Adrenal gland (tissue), 12 donors: Measurements from ENCODE around the gene GRIN3A. TPM values are rescaled to one million over a fixed set of nuclear protein-coding genes. Genes with fewer than 3 reads are reported as not detected.
"Not testable (repeated sequence)": the region's sequence is repeated elsewhere in the genome, so short reads cannot be mapped to it uniquely, and the experiment has no call there.

Source experiments
- DNase-seq, 7 donors: peaks; one replicate each; pipeline ENCODE4 v3.0.0-alpha.2; 2019 to 2020
- H3K27ac ChIP-seq, 5 donors: fragments of 200-600 bp; sonication (generic) in 4 of 5; 1 replicate in 3 of 5; 2 replicates in 2 of 5; pipeline versions ENCODE4 v1.5.1 to v1.8.0; 2016 to 2020; ENCODE audit warnings: mild to moderate bottlenecking in 1 of 5
- H3K27me3 ChIP-seq: fragments of 200-600 bp; 2 replicates; pipeline ENCODE4 v1.8.0; 2021
- H3K36me3 ChIP-seq, 2 donors: fragments of 200-600 bp; replicated peaks in 1 of 2; 1 replicate in 1 of 2; 2 replicates in 1 of 2; pipeline versions ENCODE4 v1.5.1 to v1.8.0; 2018 to 2022
- H3K4me1 ChIP-seq, 2 donors: fragments of 200-600 bp; replicated peaks in 1 of 2; 1 replicate in 1 of 2; 2 replicates in 1 of 2; pipeline versions ENCODE4 v1.5.1 to v1.8.0; 2018 to 2021
- H3K4me3 ChIP-seq, 4 donors: fragments of 200-600 bp; sonication (generic) in 3 of 4; one replicate each; pipeline ENCODE4 v1.5.1; 2016 to 2018
- H3K9me3 ChIP-seq, 3 donors: fragments of 200-600 bp; sonication (generic) in 1 of 3; replicated peaks in 1 of 3; 1 replicate in 2 of 3; 2 replicates in 1 of 3; pipeline versions ENCODE4 v1.5.1 to v1.8.0; 2016 to 2021
- POLR2A ChIP-seq, 2 donors: fragments of 450-650 bp; IDR thresholded peaks; one replicate each; pipeline ENCODE4 v1.6.1; 2017; ENCODE audit warnings: antibody characterized with exemption in 2 of 2, mild to moderate bottlenecking in 2 of 2, moderate library complexity in 1 of 2
- WGBS, 4 donors: extraction: QIAGEN DNeasy Blood & Tissue Kit in 2 of 4; methylation state at CpG; one replicate each; pipeline versions ENCODE4 v1.1.5 to v1.1.7; 2013 to 2017; 5-methylcytosine and 5-hydroxymethylcytosine counted together
- intact Hi-C, 2 donors: fragments of 100-400 bp; cut with DNase I; formaldehyde crosslinking; loops; one replicate each; pipeline versions ENCODE4 v1.14.1 to v1.15.0; 2022 to 2023
- polyA plus RNA-seq, 3 donors: library from polyadenylated mRNA; stranded (reverse); fragments of 200-250 nt in 2 of 3; fragments of 350-450 nt in 1 of 3; fragmentation: Illumina TruSeq in 1 of 3; extraction: RNeasy Lipid Tissue Mini Kit (QIAGEN cat#74804) in 1 of 3; gene quantifications; one replicate each; pipeline ENCODE4 v1.2.3, GENCODE V29; 2013 to 2014
- total RNA-seq, 9 donors: library from RNA; depleted of rRNA in 4 of 9; stranded (reverse); fragments of >200 nt in 4 of 9; fragments of 120-200 nt in 1 of 9; fragmentation: NEBNext Ultra II Directional in 1 of 9; extraction: Animal tissue kit (Norgen Biotek cat#: 25700) in 1 of 9; gene quantifications; one replicate each; pipeline versions ENCODE4 v1.1.0 to v1.2.4, GENCODE V29; 2013 to 2023
- TF ChIP-seq, protein P1 (sequence below), 6 experiments: fragments of 450-650 bp in 4 of 6; fragments of 200-600 bp in 2 of 6; sonication (generic) in 1 of 6; IDR thresholded peaks; 1 replicate in 5 of 6; 2 replicates in 1 of 6; pipeline versions ENCODE4 v1.5.1 to v1.8.0; 2016 to 2021; ENCODE audit warnings: antibody characterized with exemption in 6 of 6, mild to moderate bottlenecking in 2 of 6, moderate library complexity in 1 of 6
- donor health status: healthy with polysubstance abuse.
- donor health status: Bipolar disorder and iron deficiency.
- donor health status: DM: yes; HTN: yes; CAD: no.
- donor health status: DM: no; HTN: no; CAD: no.
- donor health status: DM: no; HTN: no; CAD: no.
- donor health status: DM: yes; HTN: yes; CAD: no.

GRIN3A gene
- total and polyA plus RNA-seq, 12 donors = under 0.01 to 0.22 (median 0.11) TPM; not detected in 2

DNA sequence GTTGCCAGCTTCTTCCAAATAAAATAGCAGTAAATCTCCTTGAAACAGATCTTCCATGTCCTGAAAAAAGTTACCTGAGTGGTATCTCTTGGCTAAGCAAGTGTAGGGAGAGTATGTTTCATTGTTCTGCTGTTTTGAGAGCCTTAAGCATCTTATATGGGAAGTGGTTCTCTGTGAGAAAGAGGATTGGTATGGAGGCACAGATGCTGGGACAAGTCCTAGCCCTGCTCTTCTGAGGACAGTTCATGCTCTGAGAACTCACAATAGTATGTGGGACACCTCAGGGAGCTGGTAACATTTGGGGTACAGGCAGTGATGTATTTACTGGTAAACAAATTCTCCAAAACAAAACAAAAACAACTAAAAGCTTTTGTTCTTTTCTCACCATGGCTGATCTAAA lies 145.7 kb downstream of the GRIN3A start:
- DNase-seq = no peak
- Histone ChIP-seq H3K27ac (no peak overlapping the region), H3K9me3 (no peaks in the 10 kb centered on the region), H3K4me3 (no peak overlapping the region), H3K27me3 (no peaks in the 10 kb centered on the region), H3K4me1 (no peaks in the 10 kb centered on the region), H3K36me3 (no peaks in the 10 kb centered on the region)
- intact Hi-C loops = no loop called here
- no peak for TF ChIP-seq POLR2A (IDR thresholded peaks at IDR 0.05)
- TF ChIP-seq, protein P1, sequence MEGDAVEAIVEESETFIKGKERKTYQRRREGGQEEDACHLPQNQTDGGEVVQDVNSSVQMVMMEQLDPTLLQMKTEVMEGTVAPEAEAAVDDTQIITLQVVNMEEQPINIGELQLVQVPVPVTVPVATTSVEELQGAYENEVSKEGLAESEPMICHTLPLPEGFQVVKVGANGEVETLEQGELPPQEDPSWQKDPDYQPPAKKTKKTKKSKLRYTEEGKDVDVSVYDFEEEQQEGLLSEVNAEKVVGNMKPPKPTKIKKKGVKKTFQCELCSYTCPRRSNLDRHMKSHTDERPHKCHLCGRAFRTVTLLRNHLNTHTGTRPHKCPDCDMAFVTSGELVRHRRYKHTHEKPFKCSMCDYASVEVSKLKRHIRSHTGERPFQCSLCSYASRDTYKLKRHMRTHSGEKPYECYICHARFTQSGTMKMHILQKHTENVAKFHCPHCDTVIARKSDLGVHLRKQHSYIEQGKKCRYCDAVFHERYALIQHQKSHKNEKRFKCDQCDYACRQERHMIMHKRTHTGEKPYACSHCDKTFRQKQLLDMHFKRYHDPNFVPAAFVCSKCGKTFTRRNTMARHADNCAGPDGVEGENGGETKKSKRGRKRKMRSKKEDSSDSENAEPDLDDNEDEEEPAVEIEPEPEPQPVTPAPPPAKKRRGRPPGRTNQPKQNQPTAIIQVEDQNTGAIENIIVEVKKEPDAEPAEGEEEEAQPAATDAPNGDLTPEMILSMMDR (IDR thresholded peaks at IDR 0.05) = no peak

DNA sequence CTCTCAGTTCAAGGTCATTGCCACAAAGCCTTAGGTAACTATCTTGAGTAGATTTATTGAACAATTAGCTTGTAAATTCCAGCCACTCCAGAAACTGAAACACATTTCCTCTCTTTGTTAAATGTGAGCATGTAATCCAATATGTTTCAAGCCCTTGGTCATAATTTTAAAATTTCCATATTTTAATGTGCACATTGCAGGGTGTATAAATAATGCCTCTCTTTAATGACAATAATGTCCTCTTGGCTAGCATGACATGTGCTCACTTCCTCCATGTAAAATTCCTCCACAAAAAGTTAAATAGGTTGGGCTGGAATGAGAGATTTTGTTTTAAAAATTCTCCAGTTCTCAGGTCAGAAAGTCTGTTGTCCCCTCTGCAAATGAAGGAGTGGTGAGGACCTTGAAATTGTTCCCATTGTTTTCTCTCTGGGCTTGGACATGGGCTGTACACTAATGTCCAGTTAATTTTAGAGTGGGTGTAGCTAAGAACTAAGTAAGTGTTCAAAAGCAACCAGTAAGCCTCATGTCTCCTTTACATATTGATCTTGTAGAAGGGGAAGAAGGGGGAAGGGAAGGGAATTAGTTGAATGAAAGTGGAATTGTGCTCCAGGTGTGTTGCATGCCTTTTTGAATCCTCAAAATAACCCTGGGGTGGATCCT lies 146.5 kb downstream of the GRIN3A start:
- Histone ChIP-seq H3K27me3 (no peaks in the 10 kb centered on the region), H3K4me3 (no peak overlapping the region), H3K36me3 (no peaks in the 10 kb centered on the region), H3K27ac (no peak overlapping the region), H3K4me1 (no peaks in the 10 kb centered on the region), H3K9me3 (no peaks in the 10 kb centered on the region)
- no peak for DNase-seq
- no peak for TF ChIP-seq POLR2A (IDR thresholded peaks at IDR 0.05)
- TF ChIP-seq, protein P1 (IDR thresholded peaks at IDR 0.05) = no peak
- intact Hi-C loops = no loop called here

DNA sequence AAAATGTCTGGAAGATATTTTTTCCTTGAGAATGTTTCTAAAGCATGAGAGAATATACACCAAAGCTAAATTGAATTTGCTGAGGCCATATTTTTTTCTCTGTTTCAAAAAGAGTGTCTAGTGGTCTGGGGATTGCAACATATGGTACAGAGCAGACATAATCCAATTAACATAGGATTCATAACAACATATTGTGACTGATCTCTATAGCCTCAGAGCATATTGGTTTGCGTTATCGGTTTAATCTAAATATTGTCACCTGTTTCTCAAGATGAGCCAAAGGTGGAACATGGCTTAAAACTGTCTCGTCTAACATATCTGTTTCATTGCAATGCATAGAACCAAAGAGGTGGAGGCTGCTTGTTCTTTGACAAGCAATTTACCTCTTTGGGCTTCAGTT lies 147.5 kb downstream of the GRIN3A start:
- Histone ChIP-seq H3K4me1 (no peaks in the 10 kb centered on the region), H3K27ac (no peak overlapping the region), H3K4me3 (no peak overlapping the region), H3K9me3 (no peaks in the 10 kb centered on the region), H3K36me3 (no peaks in the 10 kb centered on the region), H3K27me3 (no peaks in the 10 kb centered on the region)
- intact Hi-C loops = no loop called here
- TF ChIP-seq POLR2A (IDR thresholded peaks at IDR 0.05) = no peak
- TF ChIP-seq, protein P1 (IDR thresholded peaks at IDR 0.05) = no peak
- WGBS, 4 donors = 72 to 88% (median 85%) methylated on average over 3 of the region's 3 CpGs
- no peak for DNase-seq

DNA sequence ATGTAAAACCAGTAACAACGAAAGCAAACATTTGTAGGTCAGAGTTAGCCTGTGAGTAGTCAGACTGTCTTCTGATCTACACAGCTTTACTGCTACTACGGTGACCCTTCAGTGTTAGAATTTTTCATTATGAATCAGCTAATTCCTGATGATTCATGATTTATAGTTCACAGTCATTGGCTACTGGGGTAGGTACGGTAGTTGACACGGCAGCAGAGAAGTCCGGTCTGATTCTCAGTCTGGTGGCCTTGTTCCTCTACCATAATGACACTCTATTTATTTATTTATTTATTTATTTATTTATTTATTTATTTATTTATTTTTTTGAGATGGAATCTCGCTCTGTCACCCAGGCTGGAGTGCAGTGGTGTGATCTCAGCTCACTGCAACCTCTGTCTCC lies 148.4 kb downstream of the GRIN3A start:
- DNase-seq, H3K4me1 ChIP-seq, H3K27ac ChIP-seq, H3K9me3 ChIP-seq, H3K36me3 ChIP-seq, H3K4me3 ChIP-seq, intact Hi-C loops, H3K27me3 ChIP-seq: not testable (repeated sequence)
- WGBS, 4 donors = 79 to 87% (median 81%) methylated on average over 6 of the region's 6 CpGs

DNA sequence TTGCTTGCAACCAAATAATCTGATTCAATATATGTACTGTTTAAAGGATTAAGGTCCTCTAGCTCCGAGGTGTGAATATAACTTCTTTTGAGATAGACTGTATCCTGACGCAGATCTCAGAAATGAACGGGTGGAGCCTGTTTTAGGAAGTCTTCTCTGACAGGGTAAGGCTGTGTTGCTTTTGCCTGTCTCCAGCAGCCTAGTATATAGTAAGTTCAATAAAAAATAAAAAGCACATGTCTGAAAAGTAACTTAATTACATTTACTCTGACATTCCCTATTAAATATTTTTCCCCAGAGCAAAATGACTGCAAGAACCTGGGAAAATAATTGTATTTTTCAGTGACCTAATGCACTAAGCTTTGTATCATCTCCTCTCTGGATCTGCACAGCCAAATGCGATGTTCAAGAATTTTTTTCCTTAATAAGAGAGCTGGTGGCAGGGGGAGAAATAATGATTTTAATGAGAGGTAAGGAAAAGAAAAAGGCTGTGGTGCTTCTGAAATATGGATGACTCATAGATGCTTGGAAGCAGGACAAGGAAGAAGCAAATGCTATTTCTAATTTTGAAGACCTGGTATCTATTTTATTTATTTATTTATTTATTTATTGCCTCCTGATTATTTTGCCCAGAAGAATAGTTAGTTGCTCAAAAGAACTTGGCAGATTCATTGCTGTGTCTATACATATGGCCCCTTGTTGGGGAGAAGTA lies 151.0 kb downstream of the GRIN3A start:
- Histone ChIP-seq H3K27ac (no peak overlapping the region), H3K4me3 (no peak overlapping the region), H3K27me3 (no peaks in the 10 kb centered on the region), H3K36me3 (no peaks in the 10 kb centered on the region), H3K4me1 (no peaks in the 10 kb centered on the region), H3K9me3 (no peaks in the 10 kb centered on the region)
- no peak for TF ChIP-seq POLR2A (IDR thresholded peaks at IDR 0.05)
- TF ChIP-seq, protein P1 (IDR thresholded peaks at IDR 0.05) = no peak
- no peak for DNase-seq
- intact Hi-C loops = no loop called here
- 68 to 77% (median 72%) methylated on average over 4 of the region's 4 CpGs for WGBS, 4 donors
